A549 treated with DMSO at 1 μM for 4 hours (cell line): Measurements from ENCODE around the gene SERP2. TPM values are rescaled to one million over a fixed set of nuclear protein-coding genes. Genes with fewer than 3 reads are reported as not detected.

Experiments
- total RNA-seq: library from RNA; stranded (reverse); fragments of 200-300 nt; extraction: Qiagen RNA extraction; gene quantifications from 5 replicates; pipeline ENCODE4 v1.2.3, GENCODE V29; 2022; ENCODE audit warnings: low read depth

SERP2 gene
- total RNA-seq, result not detected in 5 replicates

DNA sequence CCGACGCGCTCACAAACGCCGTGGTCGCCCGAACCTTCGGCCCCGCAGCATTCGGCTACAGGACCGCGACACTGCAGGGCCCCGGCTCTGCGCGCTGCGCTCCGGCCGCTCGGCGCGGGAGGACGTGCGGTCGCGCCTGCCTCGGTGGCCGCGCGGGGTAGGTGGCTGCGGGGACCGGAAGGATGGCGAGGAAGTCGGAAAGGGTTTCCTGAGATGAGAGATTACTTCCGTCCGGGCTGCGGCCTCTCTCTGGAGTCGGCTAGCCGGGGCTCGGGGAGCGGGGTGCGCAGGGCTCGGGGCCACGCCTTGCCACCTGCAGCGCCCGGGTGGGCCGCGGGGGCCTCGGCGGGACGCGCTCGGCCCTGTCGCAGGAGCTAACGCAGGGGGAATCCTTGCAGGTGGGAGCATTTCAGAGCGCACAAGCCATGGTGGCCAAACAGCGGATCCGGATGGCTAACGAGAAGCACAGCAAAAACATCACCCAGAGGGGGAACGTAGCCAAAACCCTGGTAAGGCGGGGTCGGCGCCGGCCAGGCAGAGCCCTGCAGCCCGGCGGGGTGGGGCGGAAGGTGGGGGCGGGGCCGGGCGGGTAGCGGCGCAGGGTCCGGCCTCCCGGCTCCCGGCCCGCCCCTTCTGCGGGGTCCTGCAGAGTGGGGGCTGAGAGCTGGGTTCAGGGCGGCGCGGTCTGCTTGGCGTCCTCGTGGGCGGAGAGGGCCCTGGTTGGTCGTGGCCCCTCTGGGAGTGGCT is at the start of gene SERP2:
Gene SERP2, plus strand, starts transcription at position 224 of the 747 bp plus-strand sequence. Its CDS starts 202 bp downstream, at position 426.

Other genes starting within 250 kb of the SERP2 start
- 100 to 120 TPM (median 110 TPM) in 5 replicates for gene TSC22D1, start 202.5 kb downstream of the SERP2 start, total RNA-seq